NCI-H446 treated with DMSO at 0.1 percent for 48 hours (cell line): Measurements from ENCODE around the gene JCAD.

Source experiments
- DNase-seq: peaks from one replicate; lab custom pipeline; 2025; lab: John Stamatoyannopoulos, UW

The JCAD gene

GRCh38 chr10:30073045-30073766, 13.8 kb upstream of the JCAD start:
- DNase-seq, result no peak

GRCh38 chr10:30072068-30072467, 12.7 kb upstream of the JCAD start:
- no peak for DNase-seq

- DNase-seq, result no peak
Observed at GRCh38 chr10:30070001-30070685, 10.8 kb upstream of the JCAD start.

GRCh38 chr10:30068492-30069223, 9.3 kb upstream of the JCAD start:
- DNase-seq, result no peak

- DNase-seq, result no peak
Observed at GRCh38 chr10:30063099-30063498, 3.7 kb upstream of the JCAD start.

GRCh38 chr10:30062582-30062981, 3.2 kb upstream of the JCAD start:
- no peak for DNase-seq

- DNase-seq, result no peak
Observed at GRCh38 chr10:30062090-30062489, 2.7 kb upstream of the JCAD start.

GRCh38 chr10:30058570-30059132, 735 bp downstream of the JCAD start:
- no peak for DNase-seq

- no peak for DNase-seq
Observed at GRCh38 chr10:30057894-30058556, 1.4 kb downstream of the JCAD start.

- DNase-seq, result no peak
Observed at GRCh38 chr10:30057421-30057841, 2.0 kb downstream of the JCAD start.

- no peak for DNase-seq
Observed at GRCh38 chr10:30056767-30057355, 2.5 kb downstream of the JCAD start.

- no peak for DNase-seq
Observed at GRCh38 chr10:30056281-30056680, 3.1 kb downstream of the JCAD start.

- DNase-seq, result no peak
Observed at GRCh38 chr10:30055226-30055662, 4.1 kb downstream of the JCAD start.

- DNase-seq, result no peak
Observed at GRCh38 chr10:30052062-30052461, 7.3 kb downstream of the JCAD start.

- DNase-seq, result no peak
Observed at GRCh38 chr10:30051220-30051619, 8.2 kb downstream of the JCAD start.

- DNase-seq, result no peak
Observed at GRCh38 chr10:30050411-30050810, 9.0 kb downstream of the JCAD start.

GRCh38 chr10:30048768-30049517, 10.4 kb downstream of the JCAD start:
- no peak for DNase-seq

- DNase-seq, result no peak
Observed at GRCh38 chr10:30047924-30048531, 11.4 kb downstream of the JCAD start.

GRCh38 chr10:30047430-30047829, 12.0 kb downstream of the JCAD start:
- DNase-seq, result no peak

- DNase-seq, result no peak
Observed at GRCh38 chr10:30046476-30046875, 12.9 kb downstream of the JCAD start.
